Muscle layer of colon (tissue), 2 donors: Measurements from ENCODE around the gene TSR1.

ENCODE experiments used
- H3K27ac ChIP-seq: one replicate; pipeline ENCODE4 v1.7.0; 2013; ENCODE audit warnings: low read depth, mild to moderate bottlenecking, low read length, moderate library complexity
- H3K27me3 ChIP-seq, 2 donors: one replicate each; pipeline ENCODE4 v1.7.0; 2013; ENCODE audit warnings: low read length in 2 of 2, mild to moderate bottlenecking in 2 of 2; ENCODE audit not compliant: insufficient read depth in 2 of 2, control insufficient read depth in 1 of 2
- H3K36me3 ChIP-seq: one replicate; pipeline ENCODE4 v1.7.0; 2013; ENCODE audit warnings: mild to moderate bottlenecking, low read length; ENCODE audit not compliant: insufficient read depth
- H3K4me1 ChIP-seq: one replicate; pipeline ENCODE4 v1.7.0; 2013; ENCODE audit warnings: mild to moderate bottlenecking, low read length; ENCODE audit not compliant: insufficient read depth
- H3K4me3 ChIP-seq, 2 donors: one replicate each; pipeline ENCODE4 v1.7.0; 2013; ENCODE audit warnings: low read length in 2 of 2, low read depth in 1 of 2, mild to moderate bottlenecking in 1 of 2, moderate library complexity in 1 of 2
- H3K9ac ChIP-seq: one replicate; pipeline ENCODE4 v1.7.0; 2013; ENCODE audit warnings: low read length
- H3K9me3 ChIP-seq: one replicate; pipeline ENCODE4 v1.7.0; 2013; ENCODE audit warnings: mild to moderate bottlenecking, low read length
- donor health status: abdominal sarcoma.
- donor health status: Adenocarcinoma of cecum.

The TSR1 gene

DNA sequence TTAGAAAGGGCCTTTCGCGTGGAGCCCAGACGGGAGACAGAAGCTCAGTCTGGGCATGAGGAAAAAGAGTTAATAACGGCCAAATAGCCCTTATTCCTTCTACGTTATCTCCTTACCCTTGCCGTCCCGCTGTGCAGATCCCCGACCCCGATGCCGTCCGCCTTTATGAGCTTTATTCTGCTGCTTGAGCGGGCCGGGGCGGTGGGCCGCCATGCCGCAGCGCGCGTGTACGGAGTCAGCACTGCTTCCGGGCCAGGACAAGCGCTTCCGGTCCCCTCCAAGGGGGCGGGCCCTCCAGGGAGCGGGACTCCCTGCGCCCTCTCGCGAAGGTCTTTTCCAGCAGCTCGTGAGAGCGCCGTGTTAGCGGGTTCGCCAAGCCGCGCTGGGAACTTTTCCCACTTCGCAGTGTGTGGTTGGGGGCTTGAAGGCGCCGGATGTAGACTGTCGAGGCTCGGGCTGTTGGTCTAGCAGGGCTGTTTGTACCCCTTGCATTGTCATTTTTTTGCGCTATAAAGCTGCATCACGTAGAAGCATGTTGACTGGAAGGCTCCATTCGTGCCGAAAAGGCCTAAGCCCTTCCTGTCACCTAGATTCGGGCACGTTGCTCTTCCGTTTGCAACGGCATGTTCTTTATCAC is at the start of gene TSR1:
TSR1 (minus strand) TSS at position 243 of the 637 bp plus-strand sequence; CDS start at position 213, 30 bp downstream.
- Histone ChIP-seq H3K9ac (peak within 1 kb of the TSS; percentile 69), H3K36me3 (peaks cover 31% of the 10 kb centered on the region), H3K4me1 (peaks cover 11% of the 10 kb centered on the region), H3K4me3 (peak within 1 kb of the TSS; percentile 79 to 88), H3K27me3 (no peaks in the 10 kb centered on the region), H3K27ac (peak within 1 kb of the TSS; percentile 84), H3K9me3 (no peaks in the 10 kb centered on the region)

DNA sequence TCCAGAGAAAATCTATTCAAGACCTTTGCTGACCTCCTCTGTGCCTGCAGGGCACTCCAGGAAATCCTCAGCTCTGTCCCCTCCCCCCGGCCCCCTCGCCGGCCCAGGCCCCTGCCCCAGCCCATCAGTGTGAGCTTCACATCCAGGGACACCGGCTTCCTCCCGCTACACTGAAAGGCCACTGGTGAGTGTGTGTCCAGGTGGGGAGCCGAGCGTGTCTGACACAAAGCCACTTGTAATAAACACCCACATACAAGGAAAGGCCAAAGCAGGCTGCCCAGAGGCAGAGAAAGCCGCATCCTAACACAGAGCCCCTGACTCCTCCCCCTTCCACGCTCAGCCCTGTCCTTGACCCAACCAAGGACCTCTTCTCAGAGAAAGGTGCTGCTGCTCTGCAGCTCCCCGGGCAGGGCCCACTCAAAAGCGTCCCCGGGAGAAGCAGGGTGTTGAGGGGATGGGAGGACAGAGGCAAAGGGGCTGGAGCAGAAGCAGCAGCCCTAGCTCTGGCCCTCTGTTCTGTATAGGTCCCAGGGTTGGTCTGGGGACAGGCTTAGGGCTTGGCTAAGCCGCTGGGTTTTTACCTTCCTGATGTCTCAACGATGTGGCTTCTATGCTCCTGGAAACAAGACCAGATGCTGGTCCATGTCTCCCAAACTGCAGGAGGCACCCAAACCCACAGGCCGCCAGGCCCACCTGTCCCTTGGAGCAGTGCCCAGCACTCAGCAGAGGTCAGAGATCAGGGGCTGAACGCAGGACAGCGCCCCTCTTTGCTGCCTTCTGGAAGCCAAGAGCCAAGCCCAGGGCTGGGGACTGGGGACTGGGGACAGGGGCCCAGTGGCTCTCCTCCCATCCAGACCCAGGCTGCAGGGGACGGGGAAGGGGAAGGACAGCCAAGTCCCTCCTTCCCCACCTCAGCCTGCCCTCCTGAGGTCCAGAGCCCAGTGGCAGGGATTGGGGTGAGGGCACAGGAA is 49.3 kb upstream of the TSR1 start:
- Histone ChIP-seq H3K9me3 (no peaks in the 10 kb centered on the region), H3K36me3 (peaks cover 45% of the 10 kb centered on the region), H3K4me1 (peaks cover 23% of the 10 kb centered on the region), H3K27me3 (no peaks in the 10 kb centered on the region), H3K4me3 (no peak overlapping the region), H3K27ac (no peak overlapping the region), H3K9ac (no peak overlapping the region)

- no peak overlapping the region for H3K9ac ChIP-seq
- H3K9me3 ChIP-seq = no peaks in the 10 kb centered on the region
- peaks cover 14% of the 10 kb centered on the region for H3K4me1 ChIP-seq
- no peak overlapping the region for H3K27ac ChIP-seq
- H3K4me3 ChIP-seq = no peak overlapping the region
- no peaks in the 10 kb centered on the region for H3K27me3 ChIP-seq
- peaks cover 52% of the 10 kb centered on the region for H3K36me3 ChIP-seq
These were observed 48.3 kb upstream of the TSR1 start for GRCh38 chr17:2384439-2385127.

GRCh38 chr17:2383628-2384167 is 47.4 kb upstream of the TSR1 start:
- Histone ChIP-seq H3K27ac (peak overlapping the region; percentile 36), H3K36me3 (peaks cover 59% of the 10 kb centered on the region), H3K4me1 (peaks cover 12% of the 10 kb centered on the region), H3K4me3 (no peak overlapping the region), H3K9ac (no peak overlapping the region), H3K9me3 (no peaks in the 10 kb centered on the region), H3K27me3 (no peaks in the 10 kb centered on the region)

DNA sequence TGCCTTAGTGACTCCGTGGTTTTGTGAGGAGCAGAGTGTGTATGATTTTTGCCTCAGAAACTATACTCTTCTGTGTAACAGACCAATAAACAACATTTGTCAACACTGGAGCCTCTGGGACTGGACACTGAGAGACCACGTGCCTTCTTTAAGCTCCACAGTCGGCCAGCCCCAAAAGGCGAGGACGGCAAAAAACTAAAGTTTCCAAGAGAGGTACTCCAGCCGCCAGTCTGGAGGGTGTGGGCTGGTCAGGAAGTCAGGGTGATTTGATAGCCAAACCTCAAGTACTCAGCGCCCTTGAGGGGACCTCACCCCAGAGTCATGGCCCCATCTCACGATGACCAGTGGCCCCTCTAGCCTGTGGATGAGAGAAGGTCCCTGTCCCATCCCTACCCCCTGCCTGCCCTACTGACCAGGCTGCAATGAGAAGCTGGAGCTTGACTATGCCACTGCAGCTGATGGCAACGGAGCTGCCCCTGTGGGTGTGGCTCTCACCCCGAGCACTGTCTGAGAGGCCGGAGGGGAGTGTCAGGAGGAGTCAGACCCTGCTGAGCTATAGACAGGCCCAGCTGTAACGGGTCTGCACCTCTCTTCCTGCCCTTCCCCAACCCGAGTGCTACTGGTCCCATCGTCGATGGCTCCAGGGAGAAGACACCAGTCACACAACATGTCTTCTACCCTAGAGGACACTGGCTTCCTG is 44.8 kb upstream of the TSR1 start:
- Histone ChIP-seq H3K4me1 (peaks cover 12% of the 10 kb centered on the region), H3K9me3 (no peaks in the 10 kb centered on the region), H3K36me3 (peaks cover 69% of the 10 kb centered on the region), H3K27me3 (no peaks in the 10 kb centered on the region), H3K27ac (no peak overlapping the region), H3K9ac (no peak overlapping the region), H3K4me3 (no peak overlapping the region)

- Histone ChIP-seq H3K9me3 (no peaks in the 10 kb centered on the region), H3K27ac (no peak overlapping the region), H3K4me1 (peaks cover 12% of the 10 kb centered on the region), H3K9ac (no peak overlapping the region), H3K36me3 (peaks cover 68% of the 10 kb centered on the region), H3K27me3 (no peaks in the 10 kb centered on the region), H3K4me3 (no peak overlapping the region)
These were observed 44.1 kb upstream of the TSR1 start for GRCh38 chr17:2380226-2380922.

- Histone ChIP-seq H3K4me3 (no peak overlapping the region), H3K27me3 (no peaks in the 10 kb centered on the region), H3K9ac (no peak overlapping the region), H3K9me3 (no peaks in the 10 kb centered on the region), H3K4me1 (peaks cover 12% of the 10 kb centered on the region), H3K27ac (no peak overlapping the region), H3K36me3 (peaks cover 61% of the 10 kb centered on the region)
These were observed 43.4 kb upstream of the TSR1 start for GRCh38 chr17:2379489-2380225.

- no peak overlapping the region for H3K9ac ChIP-seq
- no peak overlapping the region for H3K4me3 ChIP-seq
- H3K27me3 ChIP-seq = no peaks in the 10 kb centered on the region
- no peak overlapping the region for H3K27ac ChIP-seq
- no peaks in the 10 kb centered on the region for H3K9me3 ChIP-seq
- H3K36me3 ChIP-seq = peaks cover 64% of the 10 kb centered on the region
- H3K4me1 ChIP-seq = peaks cover 12% of the 10 kb centered on the region
These were observed 42.6 kb upstream of the TSR1 start for GRCh38 chr17:2378905-2379304.

DNA sequence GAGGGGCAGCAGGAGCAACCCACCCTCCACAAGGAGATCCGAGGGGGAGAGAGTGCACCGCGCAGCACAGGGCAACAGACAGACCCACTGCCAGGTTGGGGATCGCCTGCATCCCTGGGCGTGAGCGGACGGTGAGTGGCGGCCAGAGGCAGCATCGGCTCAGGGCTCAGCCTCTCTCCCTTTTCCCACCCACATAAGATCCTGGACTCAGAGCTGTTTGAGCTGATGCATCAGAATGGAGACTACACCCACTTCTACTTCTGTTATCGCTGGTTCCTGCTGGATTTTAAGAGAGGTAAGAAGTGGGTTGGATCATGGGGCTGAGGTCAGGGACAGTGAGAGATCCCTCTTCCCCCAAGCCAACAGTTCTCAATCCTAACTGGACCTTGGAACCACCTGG is 41.4 kb upstream of the TSR1 start:
- peaks cover 69% of the 10 kb centered on the region for H3K36me3 ChIP-seq
- peaks cover 6% of the 10 kb centered on the region for H3K4me1 ChIP-seq
- H3K9ac ChIP-seq = no peak overlapping the region
- H3K27ac ChIP-seq = no peak overlapping the region
- H3K4me3 ChIP-seq = no peak overlapping the region
- H3K9me3 ChIP-seq = no peaks in the 10 kb centered on the region
- H3K27me3 ChIP-seq = no peaks in the 10 kb centered on the region

DNA sequence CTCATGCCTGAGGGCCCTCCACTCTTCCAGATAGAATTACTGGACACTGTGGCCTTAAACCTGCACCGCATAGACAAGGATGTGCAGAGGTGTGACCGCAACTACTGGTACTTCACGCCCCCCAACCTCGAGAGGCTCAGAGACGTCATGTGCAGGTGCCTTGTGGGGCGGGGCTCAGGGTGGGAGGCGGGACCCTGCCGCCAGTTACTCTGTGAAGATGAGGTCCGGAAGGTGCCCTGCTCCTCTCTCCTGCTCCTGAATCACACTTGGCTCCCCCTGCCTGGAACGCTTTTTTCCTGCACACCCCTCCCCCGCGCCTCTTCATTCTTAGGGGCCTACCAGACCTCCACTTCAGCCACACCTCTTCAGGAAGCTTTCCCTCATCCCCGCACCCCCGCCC is 39.9 kb upstream of the TSR1 start:
- Histone ChIP-seq H3K4me3 (no peak overlapping the region), H3K9me3 (no peaks in the 10 kb centered on the region), H3K9ac (no peak overlapping the region), H3K4me1 (no peaks in the 10 kb centered on the region), H3K36me3 (peaks cover 75% of the 10 kb centered on the region), H3K27me3 (no peaks in the 10 kb centered on the region), H3K27ac (no peak overlapping the region)
